Stimulated activated CD4-positive, alpha-beta T cell treated with anti-CD3 and anti-CD28 coated beads, Interleukin-12 subunit alpha, Interleukin-12 subunit beta, amount 100 ng/mL, for 48 hours (primary cell): Measurements from ENCODE around the gene RNF126.
"Not testable (repeated sequence)": the region's sequence is repeated elsewhere in the genome, so short reads cannot be mapped to it uniquely, and the experiment has no call there.

ENCODE experiments used
- DNase-seq, 3 donors: peaks; one replicate each; pipeline ENCODE4 v3.0.0-alpha.2; 2020; ENCODE audit warnings: low read depth in 2 of 3, low spot score in 1 of 3

The RNF126 gene

GRCh38 chr19:662962-663681 lies at the start of gene RNF126:
TSS of gene RNF126 (minus strand) at chr19:663214. CDS start at chr19:663121, 93 bp downstream.
- peak; percentile 91 to 95 (median 94) for DNase-seq

GRCh38 chr19:711254-711653 lies 48.2 kb upstream of the RNF126 start:
- DNase-seq, result no peak

DNA sequence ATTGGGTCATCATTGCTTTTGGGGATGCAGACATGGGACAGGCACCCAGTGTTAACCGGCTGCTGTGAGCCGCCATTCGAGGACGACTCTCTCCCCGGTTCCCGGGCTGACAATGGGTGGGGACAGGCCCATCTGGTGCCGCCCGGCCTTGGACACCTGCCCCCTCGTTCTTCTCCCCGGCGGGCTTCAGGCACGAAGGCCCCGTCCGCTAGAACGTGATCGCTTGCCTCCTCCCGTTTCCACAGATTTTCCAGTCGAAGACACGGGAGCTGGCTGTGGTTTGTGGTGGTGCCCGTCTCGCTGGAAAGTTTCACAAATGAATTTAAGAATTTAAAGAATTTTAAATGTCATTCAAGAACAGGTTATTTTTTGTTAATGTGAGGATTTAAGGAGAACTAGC lies 47.8 kb upstream of the RNF126 start:
- DNase-seq, result no peak

DNA sequence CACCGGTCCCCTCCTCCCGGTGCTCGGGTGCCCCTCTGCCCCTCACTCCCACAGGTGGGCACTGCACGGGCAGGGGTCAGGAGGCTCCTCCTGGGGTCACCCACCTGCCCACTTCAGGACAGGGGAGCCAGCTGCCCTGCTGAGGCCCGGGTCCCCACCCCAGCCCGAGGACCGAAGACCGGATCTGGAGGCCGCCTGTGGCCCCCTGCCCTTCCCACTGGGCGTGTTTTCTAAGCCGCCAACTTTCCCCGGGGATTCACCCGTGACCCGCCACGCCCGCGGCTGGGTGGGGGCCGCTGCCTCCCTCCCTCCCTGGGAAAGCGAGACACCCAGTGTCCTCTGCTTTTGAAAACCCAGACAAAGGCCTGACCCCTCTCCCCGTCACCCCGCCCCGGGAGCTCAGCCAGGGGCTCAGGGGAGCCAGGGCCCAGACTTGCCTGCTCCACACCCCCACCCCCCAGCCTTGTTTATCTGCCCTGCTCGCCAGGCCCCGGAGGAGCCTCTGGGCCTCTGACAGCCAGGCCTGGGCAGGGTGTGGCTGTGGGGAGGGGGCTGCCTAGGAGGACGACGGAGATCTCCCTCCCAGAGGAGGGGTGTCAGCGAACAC lies 47.1 kb upstream of the RNF126 start:
- no peak for DNase-seq

GRCh38 chr19:709196-709964 lies 46.4 kb upstream of the RNF126 start:
- no peak for DNase-seq

GRCh38 chr19:708154-709143 lies 45.4 kb upstream of the RNF126 start, which contains the start of gene PALM:
TSS of gene PALM (plus strand) at chr19:708935. CDS start at chr19:709147, 212 bp downstream.
- DNase-seq, result no peak

- no peak for DNase-seq
Measured at GRCh38 chr19:704447-704741, 41.4 kb upstream of the RNF126 start.

DNA sequence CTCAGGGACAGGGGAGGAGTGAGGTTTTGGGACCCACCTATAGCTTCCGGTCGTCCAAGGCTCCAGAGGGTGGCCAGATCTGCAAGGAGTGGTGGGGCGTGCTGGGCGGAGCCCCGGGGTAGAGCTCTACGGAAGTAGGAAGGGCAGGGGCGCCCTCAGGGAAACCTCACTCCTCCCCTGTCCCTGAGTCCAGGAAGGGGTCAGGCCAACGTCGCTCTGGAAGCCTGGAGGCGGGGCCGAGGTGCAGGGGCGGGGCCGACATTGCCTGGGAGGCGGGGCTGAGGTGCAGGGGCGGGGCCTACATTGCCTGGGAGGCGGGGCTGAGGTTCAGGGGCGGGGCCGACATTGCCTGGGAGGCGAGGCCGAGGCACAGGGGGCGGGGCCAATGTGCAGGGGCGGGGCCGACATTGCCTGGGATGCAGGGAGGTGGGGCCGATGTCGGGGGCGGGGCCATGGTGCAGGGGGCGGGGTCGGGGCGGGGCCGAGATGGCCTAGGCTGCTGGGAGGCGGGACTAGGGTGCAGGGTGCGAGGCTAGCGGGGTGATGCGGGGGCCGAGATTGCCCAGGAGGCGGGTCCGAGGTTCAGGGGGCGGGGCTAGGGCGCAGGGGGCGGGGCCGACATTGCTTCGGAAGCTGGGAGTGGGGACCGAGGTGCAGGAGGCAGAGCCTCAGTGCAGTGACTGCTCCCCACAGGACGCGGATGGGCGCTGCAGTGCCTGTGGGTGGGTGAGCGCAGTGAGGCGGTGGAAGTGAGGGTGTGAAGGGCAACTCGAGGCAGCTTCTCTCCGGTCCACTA lies 40.8 kb upstream of the RNF126 start:
- DNase-seq, result peak; percentile 55 to 74 (median 69)

DNA sequence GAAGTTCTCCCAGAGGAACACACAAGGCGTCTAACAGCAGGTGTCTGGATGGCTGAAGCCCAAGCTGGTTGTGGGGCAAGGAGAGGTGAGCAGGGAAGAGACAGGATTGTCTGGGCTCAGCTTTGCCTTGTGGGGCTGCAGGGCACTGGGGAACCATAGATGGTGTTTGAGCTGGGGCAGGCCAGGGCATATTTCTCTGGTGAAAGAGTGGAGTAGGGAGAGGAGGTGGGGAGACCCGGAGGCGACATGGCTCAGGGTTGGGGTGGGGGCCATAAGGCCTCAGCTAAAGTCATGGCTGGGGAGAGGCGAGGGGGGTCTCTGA lies 40.3 kb upstream of the RNF126 start:
- no peak for DNase-seq

DNA sequence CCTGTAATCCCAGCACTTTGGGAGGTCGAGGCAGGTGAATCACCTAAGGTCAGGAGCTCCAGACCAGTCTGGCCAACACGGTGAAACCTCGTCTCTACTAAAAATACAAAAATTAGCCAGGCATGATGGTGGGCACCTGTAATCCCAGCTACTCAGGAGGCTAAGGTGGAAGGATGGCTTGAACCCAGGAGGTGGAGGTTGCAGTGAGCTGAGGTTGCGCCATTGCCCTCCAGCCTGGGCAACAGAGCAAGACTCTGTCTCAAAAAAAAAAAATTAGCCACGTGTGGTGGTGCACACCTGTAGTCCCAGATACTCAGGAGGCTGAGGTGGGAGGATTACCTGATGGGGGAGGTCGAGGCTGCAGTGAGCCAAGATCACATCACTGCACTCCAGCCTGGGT lies 39.8 kb upstream of the RNF126 start:
- not testable (repeated sequence) for DNase-seq

DNA sequence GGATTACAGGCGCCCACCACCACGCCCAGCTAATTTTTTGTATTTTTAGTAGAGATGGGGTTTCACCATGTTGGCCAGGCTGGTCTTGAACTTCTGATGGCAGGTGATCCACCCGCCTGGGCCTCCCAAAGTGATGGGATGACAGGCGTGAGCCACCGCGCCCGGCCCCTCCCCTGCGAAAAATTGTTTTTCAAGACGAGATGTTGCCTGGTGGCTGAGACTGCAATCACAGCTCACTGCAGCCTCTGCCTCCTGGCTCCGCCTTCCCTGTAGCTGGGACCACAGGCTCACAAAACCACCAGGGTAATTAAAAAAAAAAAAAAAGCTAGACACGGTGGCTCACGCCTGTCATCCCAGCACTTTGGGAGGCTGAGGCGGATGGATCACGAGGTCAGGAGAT lies 36.9 kb upstream of the RNF126 start:
- DNase-seq, result not testable (repeated sequence)

DNA sequence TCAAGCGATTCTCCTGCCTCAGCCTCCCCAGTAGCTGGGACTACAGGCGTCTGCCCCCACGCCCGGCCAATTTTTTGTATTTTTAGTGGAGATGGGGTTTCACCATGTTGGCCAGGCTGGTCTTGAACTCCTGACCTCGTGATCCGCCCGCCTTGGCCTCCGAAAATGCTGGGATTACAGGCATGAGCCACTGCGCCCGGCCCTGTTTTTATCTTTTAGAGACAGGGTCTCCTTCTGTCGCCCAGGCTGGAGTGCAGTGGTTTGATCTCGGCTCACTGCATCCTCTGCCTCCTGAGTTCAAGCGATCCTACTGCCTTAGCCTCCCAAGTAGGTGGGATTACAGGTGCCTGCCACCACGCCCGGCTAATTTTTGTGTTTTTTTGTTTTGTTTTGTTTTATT lies 35.5 kb upstream of the RNF126 start:
- DNase-seq, result not testable (repeated sequence)

GRCh38 chr19:695352-695949 lies 32.4 kb upstream of the RNF126 start, which contains the start of gene PRSS57:
TSS of gene PRSS57 (minus strand) at chr19:695452. CDS start at chr19:695430, 22 bp downstream.
- DNase-seq, result no peak

- no peak for DNase-seq
Measured at GRCh38 chr19:694481-695351, 31.7 kb upstream of the RNF126 start.

- no peak for DNase-seq
Measured at GRCh38 chr19:690203-690602, 27.2 kb upstream of the RNF126 start.

DNA sequence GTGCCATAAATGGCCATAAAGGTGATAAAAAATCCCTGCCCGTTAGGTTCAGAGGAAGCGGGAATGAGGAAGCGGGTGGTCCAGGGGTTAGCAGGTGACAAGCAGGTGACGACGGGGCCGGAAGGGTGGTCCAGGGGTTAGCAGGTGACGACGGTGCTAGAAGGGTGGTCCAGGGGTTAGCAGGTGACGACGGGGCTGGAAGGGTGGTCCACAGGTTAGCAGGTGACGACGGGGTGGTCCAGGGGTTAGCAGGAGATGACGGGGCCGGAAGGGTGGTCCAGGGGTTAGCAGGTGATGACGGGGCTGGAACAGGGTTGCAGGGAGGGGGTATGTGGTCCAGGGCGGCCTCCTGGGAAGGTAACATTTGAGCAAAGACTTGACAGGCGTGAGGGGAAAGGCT lies 26.0 kb upstream of the RNF126 start:
- DNase-seq, result no peak

DNA sequence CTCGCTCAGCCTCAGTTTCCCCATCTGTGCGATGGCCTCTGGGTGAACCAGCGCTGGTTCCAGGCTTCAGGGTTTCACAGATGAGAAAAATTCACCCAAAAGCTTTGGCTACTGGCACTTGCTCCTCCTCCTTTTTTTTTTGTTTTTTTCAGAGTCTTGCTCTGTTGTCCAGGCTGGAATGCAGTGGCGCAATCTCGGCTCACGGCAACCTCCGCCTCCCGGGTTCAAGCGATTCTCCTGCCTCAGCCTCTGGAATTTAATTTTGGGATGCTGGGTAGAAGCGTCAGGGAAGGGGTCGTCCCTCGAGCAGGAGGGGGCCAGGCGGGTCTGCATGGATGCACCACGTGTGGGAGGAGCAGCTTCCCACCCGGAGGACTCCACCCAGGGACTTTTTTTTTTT lies 25.2 kb upstream of the RNF126 start:
- DNase-seq, result no peak

GRCh38 chr19:687569-688166 lies 24.7 kb upstream of the RNF126 start:
- no peak for DNase-seq
